Osteoblast (primary cell): Measurements from ENCODE around the gene DUOXA2. TPM values are rescaled to one million over a fixed set of nuclear protein-coding genes. Genes with fewer than 3 reads are reported as not detected.
A peak's percentile ranks its signal among the peaks of the same experiment; 100 is the strongest.

Experiments used
- DNase-seq: peaks from one replicate; pipeline ENCODE4 v3.0.0; 2011; ENCODE audit warnings: low spot score, mixed read lengths; ENCODE audit not compliant: insufficient read length; ENCODE audit errors: missing footprints
- H2AFZ ChIP-seq: 2 replicates; pipeline ENCODE4 v1.6.0; 2011; ENCODE audit warnings: mild to moderate bottlenecking, low read length
- H3K27ac ChIP-seq: 2 replicates; pipeline ENCODE4 v1.5.1; 2011; ENCODE audit warnings: mild to moderate bottlenecking, low read depth, low read length, moderate library complexity
- H3K27me3 ChIP-seq: 2 replicates; pipeline ENCODE4 v1.6.0; 2012; ENCODE audit warnings: mild to moderate bottlenecking, control low read depth, inconsistent platforms, low read length, moderate library complexity; ENCODE audit not compliant: insufficient read depth
- H3K36me3 ChIP-seq: 2 replicates; pipeline ENCODE4 v1.5.1; 2011; ENCODE audit warnings: mild to moderate bottlenecking, low read length, control low read depth, moderate library complexity; ENCODE audit not compliant: insufficient read depth
- H3K4me1 ChIP-seq: 2 replicates; pipeline ENCODE4 v1.5.1; 2011; ENCODE audit warnings: mild to moderate bottlenecking, low read length, control low read depth, moderate library complexity; ENCODE audit not compliant: insufficient read depth
- H3K4me2 ChIP-seq: 2 replicates; pipeline ENCODE4 v1.6.0; 2011; ENCODE audit warnings: mild to moderate bottlenecking, low read length; ENCODE audit not compliant: insufficient read depth
- H3K4me3 ChIP-seq: fragments of 200-600 bp; sonication (generic); 3 replicates; pipeline ENCODE4 v1.5.1; 2012; ENCODE audit warnings: mild to moderate bottlenecking, low read length, inconsistent platforms; ENCODE audit not compliant: insufficient read depth
- H3K79me2 ChIP-seq: 2 replicates; pipeline ENCODE4 v1.6.0; 2012; ENCODE audit warnings: mild to moderate bottlenecking, low read length, control low read depth, inconsistent platforms; ENCODE audit not compliant: insufficient read depth
- H3K9me3 ChIP-seq: 2 replicates; pipeline ENCODE4 v1.5.1; 2011; ENCODE audit warnings: low read depth, low read length, control low read depth
- H4K20me1 ChIP-seq: 2 replicates; pipeline ENCODE4 v1.6.0; 2012; ENCODE audit warnings: mild to moderate bottlenecking, low read length, control low read depth; ENCODE audit not compliant: insufficient read depth
- CTCF ChIP-seq: IDR thresholded peaks from 2 replicates; pipeline ENCODE4 v1.5.1; 2011; ENCODE audit warnings: mild to moderate bottlenecking, low read depth, low read length, moderate library complexity; ENCODE audit errors: extremely low read depth
- total RNA-seq: library from RNA; depleted of rRNA; stranded (reverse); fragments of >200 nt; gene quantifications from 2 replicates; pipeline ENCODE4 v1.2.3, GENCODE V29; 2012

Gene DUOXA2
- total RNA-seq, 1 donor: not detected

DNA sequence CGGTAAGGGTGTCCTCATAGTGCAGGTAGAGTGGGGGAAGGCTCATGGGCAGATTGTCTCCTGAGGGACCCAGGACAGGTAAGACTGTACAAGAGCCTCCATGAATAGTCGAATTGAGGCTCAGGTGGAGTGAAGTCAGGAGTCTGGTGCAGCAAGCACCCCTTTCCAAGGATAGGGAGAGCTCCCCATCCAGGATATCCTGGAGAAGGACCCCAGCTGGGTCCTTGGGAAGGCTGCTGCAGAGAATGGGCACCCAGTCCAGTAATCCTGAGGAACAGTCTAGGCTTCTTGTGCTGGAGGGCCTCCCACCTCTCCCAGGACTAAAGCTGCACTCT lies 592 bp downstream of the DUOXA2 start:
- peaks cover 76% of the 10 kb centered on the region for H3K27me3 ChIP-seq
- no peak overlapping the region for H3K4me2 ChIP-seq

DNA sequence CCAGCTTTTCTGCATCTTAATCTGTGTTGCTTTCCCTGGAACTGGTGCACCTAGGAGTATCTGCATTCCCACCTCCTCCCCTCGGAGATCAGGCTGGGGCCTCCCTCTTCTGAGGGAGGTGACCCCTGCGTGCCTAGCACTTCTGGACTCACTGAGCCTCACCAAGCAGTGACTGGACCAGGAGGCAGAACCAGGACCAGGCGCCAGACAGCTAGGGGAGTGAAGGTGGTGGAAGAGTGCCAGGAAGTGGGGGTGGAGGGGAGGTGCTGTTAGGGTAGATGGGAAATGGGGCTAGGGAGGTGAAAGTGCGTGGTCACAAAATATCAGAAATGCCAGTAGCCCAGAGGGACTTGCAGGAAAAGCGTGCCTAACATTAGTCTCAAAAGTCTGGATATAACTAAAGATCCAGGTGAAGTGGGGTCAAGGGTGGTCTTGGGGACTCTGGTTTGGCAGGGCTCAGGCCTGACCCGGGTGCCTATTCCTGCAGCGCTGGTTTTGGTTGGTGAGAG lies 1.2 kb downstream of the DUOXA2 start:
- Histone ChIP-seq H4K20me1 (no peaks in the 10 kb centered on the region), H3K36me3 (no peaks in the 10 kb centered on the region), H2AFZ (no peak overlapping the region), H3K4me2 (no peak overlapping the region), H3K79me2 (no peaks in the 10 kb centered on the region), H3K9me3 (no peaks in the 10 kb centered on the region), H3K4me3 (no peak overlapping the region), H3K27ac (no peak overlapping the region), H3K27me3 (peaks cover 70% of the 10 kb centered on the region), H3K4me1 (no peaks in the 10 kb centered on the region)
- TF ChIP-seq CTCF: no peak
- DNase-seq: peak; percentile 78

More for the DNA sequence above, 592 bp downstream of the DUOXA2 start:
- Histone ChIP-seq H3K9me3 (no peaks in the 10 kb centered on the region), H3K4me3 (no peak overlapping the region), H2AFZ (no peak overlapping the region), H4K20me1 (no peaks in the 10 kb centered on the region), H3K27ac (no peak overlapping the region), H3K79me2 (no peaks in the 10 kb centered on the region), H3K36me3 (no peaks in the 10 kb centered on the region), H3K4me1 (no peaks in the 10 kb centered on the region)
- no peak for TF ChIP-seq CTCF
- DNase-seq: peak; percentile 73

- Histone ChIP-seq H2AFZ (no peak overlapping the region), H3K4me3 (no peak overlapping the region), H3K36me3 (no peaks in the 10 kb centered on the region), H3K79me2 (no peaks in the 10 kb centered on the region), H3K27me3 (peaks cover 65% of the 10 kb centered on the region), H3K4me2 (no peak overlapping the region), H3K4me1 (no peaks in the 10 kb centered on the region), H3K9me3 (no peaks in the 10 kb centered on the region), H4K20me1 (no peaks in the 10 kb centered on the region), H3K27ac (no peak overlapping the region)
- TF ChIP-seq CTCF: no peak
- peak; percentile 76 for DNase-seq
These were observed 1.9 kb downstream of the DUOXA2 start for GRCh38 chr15:45116006-45116481.

DNA sequence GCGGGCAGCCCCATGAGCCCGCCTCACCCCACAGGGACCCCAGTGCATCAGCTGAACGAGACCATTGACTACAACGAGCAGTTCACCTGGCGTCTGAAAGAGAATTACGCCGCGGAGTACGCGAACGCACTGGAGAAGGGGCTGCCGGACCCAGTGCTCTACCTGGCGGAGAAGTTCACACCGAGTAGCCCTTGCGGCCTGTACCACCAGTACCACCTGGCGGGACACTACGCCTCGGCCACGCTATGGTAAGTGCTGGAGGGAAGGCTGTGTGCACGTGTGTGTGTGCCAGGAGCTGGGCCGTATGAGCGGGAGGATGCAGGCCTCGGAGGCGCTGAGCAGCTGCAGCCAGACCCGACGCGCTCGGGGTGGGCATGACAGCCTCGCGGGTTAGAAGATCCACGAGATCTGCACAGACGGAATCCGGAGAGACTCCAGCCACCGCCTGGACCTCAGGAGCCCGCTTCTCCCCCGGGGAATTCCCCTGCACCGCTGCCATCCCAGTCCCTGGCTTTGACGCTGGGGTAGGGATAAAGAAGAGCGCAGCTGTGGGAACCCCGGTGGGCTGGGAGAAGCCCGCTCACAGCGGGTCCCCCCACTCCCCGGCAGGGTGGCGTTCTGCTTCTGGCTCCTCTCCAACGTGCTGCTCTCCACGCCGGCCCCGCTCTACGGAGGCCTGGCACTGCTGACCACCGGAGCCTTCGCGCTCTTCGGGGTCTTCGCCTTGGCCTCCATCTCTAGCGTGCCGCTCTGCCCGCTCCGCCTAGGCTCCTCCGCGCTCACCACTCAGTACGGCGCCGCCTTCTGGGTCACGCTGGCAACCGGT lies 2.6 kb downstream of the DUOXA2 start:
- H3K4me3 ChIP-seq: no peak overlapping the region

More for the DNA sequence above, 2.6 kb downstream of the DUOXA2 start:
- no peaks in the 10 kb centered on the region for H3K79me2 ChIP-seq
- peak; percentile 77 for DNase-seq
- no peaks in the 10 kb centered on the region for H3K36me3 ChIP-seq
- H4K20me1 ChIP-seq: no peaks in the 10 kb centered on the region
- H3K27ac ChIP-seq: no peak overlapping the region
- H3K27me3 ChIP-seq: peaks cover 61% of the 10 kb centered on the region
- H3K4me1 ChIP-seq: peaks cover 5% of the 10 kb centered on the region
- no peaks in the 10 kb centered on the region for H3K9me3 ChIP-seq
- no peak for TF ChIP-seq CTCF
- H2AFZ ChIP-seq: no peak overlapping the region
- no peak overlapping the region for H3K4me2 ChIP-seq
